ENCODE results near the gene MAN2C1.
"Not testable (repeated sequence)": the region's sequence is repeated elsewhere in the genome, so short reads cannot be mapped to it uniquely, and the experiment has no call there.

DNA sequence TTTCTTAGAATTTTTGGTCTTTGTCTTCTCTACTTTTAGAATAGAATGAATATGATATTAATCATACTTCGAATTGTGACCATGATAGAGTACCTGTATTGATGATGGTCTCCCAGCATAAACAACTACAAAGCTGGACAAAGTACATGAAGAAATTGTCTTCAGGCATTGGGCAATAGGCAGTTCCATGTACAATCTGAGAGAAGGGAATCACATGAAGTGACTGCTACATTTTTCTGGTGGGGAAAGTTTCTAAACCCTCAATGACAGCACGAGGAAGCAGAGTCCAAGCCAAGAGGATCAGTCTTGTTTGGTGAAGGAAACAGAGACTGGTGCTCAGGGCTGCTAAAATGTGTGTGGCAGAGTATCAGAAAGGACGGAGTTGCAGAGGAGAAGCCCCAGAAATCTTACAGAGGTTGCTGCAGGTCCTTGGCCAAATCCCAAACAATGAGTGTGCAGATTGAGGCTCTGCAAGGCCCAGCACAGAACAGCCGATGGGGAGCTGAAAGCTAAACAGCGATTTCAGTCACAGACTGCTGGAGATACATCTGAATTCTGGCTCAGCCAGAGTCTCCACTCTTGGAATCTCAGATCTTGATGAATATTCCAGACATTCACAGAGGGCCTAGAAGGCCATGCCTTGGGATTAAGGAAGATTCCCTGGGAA is 49.0 kb downstream of the MAN2C1 start:
- not testable (repeated sequence) for TF ChIP-seq EZH2 (IDR thresholded peaks at IDR 0.05; ENCODE audit: borderline replicate concordance)
- TF ChIP-seq, protein P1, sequence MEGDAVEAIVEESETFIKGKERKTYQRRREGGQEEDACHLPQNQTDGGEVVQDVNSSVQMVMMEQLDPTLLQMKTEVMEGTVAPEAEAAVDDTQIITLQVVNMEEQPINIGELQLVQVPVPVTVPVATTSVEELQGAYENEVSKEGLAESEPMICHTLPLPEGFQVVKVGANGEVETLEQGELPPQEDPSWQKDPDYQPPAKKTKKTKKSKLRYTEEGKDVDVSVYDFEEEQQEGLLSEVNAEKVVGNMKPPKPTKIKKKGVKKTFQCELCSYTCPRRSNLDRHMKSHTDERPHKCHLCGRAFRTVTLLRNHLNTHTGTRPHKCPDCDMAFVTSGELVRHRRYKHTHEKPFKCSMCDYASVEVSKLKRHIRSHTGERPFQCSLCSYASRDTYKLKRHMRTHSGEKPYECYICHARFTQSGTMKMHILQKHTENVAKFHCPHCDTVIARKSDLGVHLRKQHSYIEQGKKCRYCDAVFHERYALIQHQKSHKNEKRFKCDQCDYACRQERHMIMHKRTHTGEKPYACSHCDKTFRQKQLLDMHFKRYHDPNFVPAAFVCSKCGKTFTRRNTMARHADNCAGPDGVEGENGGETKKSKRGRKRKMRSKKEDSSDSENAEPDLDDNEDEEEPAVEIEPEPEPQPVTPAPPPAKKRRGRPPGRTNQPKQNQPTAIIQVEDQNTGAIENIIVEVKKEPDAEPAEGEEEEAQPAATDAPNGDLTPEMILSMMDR (IDR thresholded peaks at IDR 0.05; ENCODE audit: poor library complexity): not testable (repeated sequence)
